GM04504 (cell line): ENCODE data around the gene NTSR2.

ENCODE experiments used
- DNase-seq: peaks from one replicate; pipeline ENCODE4 v3.0.0-alpha.2; 2012; ENCODE audit warnings: low read depth

Gene NTSR2

DNA sequence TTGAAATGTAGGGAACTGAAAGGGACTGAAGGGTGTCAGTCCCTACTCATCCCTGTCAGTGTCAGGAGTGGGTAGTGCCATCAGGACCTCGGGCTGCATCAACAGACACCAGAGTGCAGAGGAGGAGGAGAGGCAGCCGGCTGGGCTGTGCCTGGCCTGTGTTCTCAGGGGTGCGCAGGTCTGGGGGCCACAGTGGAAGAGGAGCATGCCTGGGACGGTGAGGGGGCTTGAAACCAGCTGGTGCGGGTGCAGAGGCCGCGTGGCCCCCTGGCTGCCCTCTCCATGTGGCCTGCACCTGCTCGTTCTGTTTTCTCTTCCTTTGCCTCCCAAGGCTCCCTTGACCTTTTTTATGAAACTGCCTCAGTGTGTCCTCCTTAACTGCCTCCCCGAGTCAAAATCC is 41.3 kb downstream of the NTSR2 start:
- no peak for DNase-seq

DNA sequence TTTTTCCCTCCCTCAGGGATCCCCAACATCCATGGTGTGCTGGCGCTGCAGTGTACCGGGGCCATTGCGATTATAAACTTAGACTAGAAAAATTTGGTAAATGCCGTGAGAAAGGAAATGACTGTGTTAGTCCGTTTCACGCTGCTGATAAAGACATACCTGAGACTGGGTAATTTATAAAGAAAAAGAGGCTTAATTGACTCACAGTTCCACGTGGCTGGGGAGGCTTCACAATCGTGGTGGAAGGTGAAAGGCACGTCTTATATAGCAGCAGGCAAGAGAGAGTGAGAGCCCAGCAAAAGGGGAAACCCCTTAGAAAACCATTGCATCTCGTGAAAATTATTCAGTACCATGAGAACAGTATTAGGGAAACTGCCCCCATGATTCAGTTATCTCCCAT is 44.3 kb downstream of the NTSR2 start:
- no peak for DNase-seq

DNA sequence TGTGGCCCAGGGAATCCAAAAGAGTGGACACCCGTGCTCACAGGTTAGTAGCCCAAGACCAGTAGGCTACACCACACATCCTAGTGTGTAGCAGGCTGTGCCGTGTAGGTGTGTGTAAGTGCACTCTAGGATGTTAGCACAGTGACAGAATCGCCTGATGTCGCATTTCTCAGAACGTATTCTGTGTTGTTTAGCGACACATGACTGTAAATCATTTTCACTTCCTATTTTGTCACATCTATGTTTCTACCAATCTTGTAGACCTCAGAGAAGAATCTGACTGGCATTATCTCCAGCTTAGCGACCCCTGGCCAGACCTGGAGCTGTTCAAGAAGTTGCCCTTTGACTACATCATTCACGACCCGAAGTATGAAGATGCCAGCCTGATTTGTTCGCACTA is 45.1 kb downstream of the NTSR2 start:
- DNase-seq = no peak

DNA sequence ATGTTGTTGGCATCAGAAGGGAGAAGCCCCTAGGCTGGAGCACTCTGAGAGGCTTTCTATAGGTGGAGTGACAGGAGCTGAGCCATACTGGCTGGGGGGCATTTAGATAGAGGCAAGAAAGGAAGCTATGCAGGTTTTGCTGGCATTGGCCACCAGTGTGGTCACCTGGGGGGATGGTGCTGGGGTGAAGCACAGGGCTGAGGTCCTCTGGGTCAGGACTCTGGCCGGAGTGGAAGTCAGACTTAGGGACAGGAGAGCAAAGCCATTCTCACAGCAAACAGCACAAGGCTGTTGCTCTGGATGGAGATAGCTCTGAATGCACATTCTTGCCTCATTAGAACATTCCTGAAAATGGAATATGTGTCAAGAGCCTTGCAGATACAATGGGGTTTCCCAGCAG is 47.4 kb downstream of the NTSR2 start:
- DNase-seq = no peak

DNA sequence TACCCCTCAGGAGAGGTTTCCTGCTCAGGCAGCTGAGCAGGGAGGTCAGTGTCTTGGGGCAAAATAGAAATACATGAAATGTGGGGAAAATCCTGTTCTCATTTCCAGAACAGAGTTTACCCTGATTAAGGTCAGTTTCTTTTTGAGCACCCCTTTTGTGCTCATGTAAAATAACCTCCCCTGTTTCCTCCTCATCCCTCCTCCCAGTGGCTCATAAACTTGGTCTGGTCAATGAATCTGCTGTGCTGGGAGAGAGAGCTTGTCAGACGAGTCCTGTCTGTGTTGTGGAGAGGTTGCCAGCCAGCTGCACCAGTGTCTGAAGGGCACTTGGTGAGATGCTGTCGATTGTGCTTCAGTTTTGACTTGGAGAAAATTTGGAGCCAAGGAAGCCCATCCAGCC is 48.6 kb downstream of the NTSR2 start:
- DNase-seq = no peak

DNA sequence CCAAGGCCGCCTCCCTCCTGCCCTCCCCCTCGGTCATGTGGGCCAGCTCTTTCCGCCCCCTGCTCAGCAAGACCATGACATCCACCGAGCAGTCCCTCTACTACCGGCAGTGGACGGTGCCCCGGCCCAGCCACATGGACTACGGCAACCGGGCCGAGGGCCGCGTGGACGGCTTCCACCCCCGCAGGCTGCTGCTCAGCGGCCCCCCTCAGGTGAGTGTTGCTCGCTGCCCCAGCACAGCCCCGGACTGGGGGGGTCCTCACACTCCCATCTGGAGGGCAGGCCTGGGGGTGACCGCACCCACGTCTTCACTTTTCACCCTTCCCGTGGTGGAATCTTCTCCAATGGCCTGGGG is 51.3 kb downstream of the NTSR2 start:
- DNase-seq = no peak

DNA sequence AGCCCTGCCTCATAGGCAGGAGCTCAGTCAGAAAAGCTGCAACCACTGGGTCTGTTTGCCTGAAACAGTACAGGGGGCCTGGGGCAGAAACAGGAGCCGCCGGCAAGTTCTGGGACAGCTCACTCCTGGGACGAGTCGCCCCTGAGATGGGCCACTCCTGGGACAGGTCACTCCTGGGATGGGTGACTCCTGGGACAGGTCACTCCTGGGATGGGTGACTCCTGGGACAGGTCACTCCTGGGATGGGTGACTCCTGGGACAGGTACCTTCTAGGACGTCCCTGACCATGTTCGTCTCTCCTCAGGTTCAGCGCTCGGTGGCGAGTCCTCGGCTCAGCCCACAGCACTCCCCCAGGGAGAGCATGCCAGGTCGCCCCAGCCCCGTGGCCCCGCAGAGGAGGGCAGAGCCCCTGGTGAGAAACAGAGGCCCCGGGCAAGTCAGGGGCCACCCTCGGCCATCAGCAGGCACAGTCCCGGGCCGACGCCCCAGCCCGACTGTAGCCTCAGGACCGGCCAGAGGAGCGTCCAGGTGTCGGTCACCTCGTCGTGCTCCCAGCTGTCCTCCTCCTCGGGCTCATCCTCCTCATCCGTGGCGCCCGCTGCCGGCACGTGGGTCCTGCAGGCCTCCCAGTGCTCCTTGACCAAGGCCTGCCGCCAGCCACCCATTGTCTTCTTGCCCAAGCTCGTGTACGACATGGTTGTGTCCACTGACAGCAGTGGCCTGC is 51.8 kb downstream of the NTSR2 start:
- no peak for DNase-seq

DNA sequence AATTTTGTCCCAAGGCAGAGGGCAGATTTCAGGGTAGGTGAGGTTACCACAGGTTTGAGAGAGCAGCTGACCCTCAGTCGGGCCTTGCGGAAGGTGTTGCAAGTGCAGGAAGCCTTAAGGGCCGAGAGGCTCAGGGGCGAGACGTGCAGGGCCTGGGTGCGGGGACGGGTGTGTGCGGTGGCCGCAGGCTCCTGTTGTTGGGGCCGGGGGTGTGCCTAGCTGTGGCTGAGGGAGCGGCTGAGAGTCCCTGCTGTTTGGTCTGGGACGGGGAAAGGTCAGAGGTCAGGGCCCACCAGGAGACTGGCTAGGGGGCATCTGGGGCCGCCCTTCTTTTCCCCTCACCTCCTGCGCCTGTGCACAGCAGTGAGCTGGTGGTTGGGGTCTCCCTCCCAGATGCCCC is 52.5 kb downstream of the NTSR2 start:
- DNase-seq = no peak

DNA sequence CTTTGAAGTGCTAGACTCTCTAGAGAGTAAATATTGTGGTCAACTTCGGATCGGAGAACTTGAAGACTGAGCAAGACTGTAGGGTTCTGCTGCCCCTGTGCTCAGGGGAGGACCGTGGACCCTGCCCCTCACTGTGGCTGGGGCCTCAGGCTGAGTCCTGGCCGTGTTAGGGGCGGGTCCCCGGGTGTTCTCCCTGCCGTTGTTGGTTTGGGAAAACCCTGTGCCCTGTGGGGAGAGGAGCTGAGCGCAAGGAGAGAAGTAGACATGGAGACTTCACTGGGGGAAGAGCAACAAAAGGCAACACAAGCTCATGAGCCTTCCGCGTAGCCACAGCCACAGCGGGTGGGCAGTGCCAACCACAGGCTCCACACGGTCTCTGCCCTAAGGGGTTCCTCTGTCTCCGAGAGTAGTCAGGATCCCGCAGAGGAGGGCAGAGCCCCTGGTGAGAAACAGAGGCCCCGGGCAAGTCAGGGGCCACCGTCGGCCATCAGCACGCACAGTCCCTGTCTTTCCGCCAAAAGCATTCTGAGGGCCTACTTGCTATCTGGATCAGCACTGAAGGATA is 53.1 kb downstream of the NTSR2 start:
- no peak for DNase-seq

DNA sequence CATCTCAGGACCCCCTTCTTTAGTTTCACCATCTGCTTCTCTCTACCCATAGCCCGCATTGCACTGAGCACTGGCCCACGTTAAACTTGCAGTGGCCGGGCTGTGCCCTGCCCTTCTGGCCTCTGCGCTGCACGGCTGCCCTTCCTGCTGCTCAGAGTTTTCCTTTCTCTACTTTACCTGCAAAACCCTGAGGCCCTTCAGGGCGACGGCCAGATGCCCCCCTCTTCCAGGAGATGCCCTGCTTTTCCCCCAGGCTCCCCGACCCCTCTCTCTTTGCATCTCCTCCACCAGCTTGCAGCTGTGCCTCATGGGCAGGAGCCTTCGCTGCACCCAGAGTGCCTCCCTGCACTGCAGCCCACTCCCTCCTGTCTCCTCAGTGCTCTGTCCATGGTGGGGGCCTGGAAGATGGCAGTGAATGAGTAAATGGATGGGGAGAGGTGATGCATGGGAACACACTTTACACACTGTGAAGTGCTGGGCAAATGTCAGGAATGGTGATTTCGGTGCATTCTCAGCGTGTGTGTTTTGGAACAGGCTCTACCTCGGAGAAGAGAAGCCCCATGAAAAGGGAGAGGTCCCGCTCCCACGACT is 53.8 kb downstream of the NTSR2 start:
- DNase-seq = no peak

DNA sequence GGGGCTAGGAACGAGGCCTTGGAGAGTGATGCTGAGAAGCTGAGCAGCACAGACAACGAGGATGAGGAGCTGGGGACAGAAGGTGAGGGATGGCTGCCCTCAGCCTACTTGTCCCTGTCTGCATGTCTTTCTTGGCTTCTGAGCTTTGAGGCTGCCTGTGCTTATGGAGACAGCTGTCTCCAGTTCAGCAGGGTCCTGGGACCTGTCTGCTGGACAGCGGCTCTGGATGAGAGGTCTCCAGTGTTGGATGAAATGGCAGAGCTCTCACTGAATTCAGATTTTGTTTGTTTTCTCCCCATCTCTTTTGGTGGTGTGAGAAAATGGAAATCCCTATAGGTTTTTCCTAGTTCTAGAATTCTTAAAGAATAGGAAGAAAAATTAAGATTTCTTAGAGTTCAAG is 54.8 kb downstream of the NTSR2 start:
- DNase-seq = no peak

DNA sequence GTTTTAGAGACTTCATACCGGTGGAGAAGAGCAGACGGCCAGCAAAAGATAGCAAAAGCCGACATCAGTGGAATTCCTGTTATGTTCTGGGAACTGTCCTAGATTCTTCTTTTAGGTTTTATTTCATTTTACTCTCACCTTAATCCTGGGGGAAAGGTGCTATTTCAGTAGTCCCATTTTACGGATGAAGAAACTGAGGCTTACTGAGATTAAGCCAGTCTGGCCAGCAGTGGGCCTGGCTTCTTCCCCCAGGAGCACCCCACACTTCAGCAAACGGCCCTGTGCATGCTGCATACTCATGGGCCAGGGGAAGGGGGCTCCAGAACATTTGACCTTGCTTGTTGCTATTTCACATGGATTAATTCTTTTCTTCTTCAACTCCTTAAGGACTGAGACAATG is 56.7 kb downstream of the NTSR2 start:
- no peak for DNase-seq

DNA sequence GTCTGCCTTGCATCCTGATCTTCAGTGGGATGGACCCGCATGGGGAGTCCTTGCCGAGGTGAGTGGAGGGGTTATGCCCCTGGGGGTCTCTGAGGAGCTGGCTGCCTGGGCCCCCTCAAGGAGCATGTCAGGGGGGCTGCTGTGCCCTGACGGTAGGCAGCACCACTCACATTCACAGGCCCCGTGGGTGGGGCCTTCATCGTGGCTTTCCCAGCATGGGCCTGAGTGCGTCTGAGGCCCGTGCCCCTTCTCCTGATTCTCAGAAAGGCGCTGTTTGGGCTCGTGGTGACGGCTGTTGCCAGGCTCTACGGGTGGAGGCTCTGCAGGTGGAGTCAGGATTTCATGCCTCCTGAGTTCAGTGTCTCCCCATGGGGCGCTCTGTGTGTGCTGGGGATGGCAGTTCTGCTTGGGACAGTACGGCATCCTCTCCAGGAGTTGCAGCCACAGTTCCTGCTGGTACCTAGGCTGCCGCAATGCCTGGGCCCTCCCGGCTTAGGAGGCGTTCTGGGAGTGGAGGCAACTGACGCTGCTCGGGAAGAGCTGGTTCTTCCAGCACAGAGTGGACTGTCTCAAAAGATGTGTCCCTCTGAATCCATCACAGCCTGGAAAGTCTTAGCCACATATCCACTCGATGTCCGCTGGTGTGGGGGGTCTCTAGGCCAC is 57.3 kb downstream of the NTSR2 start:
- no peak for DNase-seq

DNA sequence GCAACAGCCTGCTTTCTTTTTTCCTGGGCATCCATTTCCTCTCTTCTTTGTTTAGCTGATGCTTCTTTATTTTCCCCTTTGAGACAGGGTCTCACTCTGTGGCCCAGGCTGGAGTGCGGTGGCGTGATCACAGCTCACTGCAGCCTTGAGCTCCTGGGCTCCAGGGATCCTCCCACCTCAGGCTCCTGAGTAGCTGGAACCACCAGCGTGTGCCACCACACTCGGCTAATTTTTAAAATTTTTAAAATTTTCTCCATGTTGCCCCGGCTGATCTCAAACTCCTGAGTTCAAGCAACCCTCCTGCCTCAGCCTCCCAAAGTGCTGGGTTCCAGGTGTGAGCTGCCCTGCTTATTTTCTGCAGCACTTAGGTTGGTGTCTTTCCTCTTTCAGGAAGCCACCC is 58.7 kb downstream of the NTSR2 start:
- DNase-seq = no peak

DNA sequence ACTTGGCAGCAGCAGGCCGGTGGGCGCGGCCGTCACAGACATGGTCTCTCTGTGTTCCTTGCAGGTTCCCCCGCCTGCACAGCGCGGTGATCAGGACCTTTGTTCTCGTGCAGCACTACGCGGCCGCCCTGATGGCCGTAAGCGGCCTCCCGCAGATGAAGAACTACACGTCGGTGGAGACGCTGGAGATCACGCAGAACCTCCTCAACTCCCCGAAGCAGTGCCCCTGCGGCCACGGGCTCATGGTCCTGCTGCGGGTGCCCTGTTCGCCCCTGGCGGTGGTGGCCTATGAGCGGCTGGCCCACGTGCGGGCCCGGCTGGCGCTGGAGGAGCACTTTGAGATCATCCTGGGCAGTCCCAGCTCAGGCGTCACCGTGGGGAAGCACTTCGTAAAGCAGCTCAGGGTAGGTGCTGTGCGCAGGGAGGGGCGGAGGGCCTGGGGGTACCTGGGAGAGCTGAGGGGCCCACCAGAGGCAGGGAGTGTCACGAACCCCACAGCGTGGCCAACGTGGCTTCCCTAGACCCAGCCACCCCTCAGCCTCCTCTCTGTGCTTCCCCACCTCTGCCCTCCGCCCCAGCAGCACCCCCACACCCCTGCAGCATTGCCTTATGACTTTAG is 59.3 kb downstream of the NTSR2 start:
- no peak for DNase-seq
